Endothelial cell of umbilical vein (primary cell): ENCODE results near the gene MACROD2. TPM values are rescaled to one million over a fixed set of nuclear protein-coding genes. Genes with fewer than 3 reads are reported as not detected.

Experiments
- BruUV-seq: library from RNA; stranded (reverse); fragments of 400-500 nt; replicated peaks from 2 replicates; lab custom pipeline; 2021; lab: Mats Ljungman, UMichigan
- CTCF ChIA-PET: fragments of 300-600, 350-600 bp; sonication (Branson Sonifier 250); formaldehyde crosslinking; loops from one replicate; lab custom pipeline; 2021; ENCODE audit warnings: antibody characterized with exemption, inconsistent platforms; lab: Charles Lee
- POLR2A ChIA-PET: fragments of 300-600, 350-600 bp; sonication (Branson Sonifier 250); formaldehyde crosslinking; loops from one replicate; lab custom pipeline; 2021; ENCODE audit warnings: antibody characterized with exemption, inconsistent platforms; lab: Charles Lee
- DNase-seq: peaks from one replicate; pipeline ENCODE4 v3.0.0-alpha.2; 2011; ENCODE audit warnings: low read depth, low spot score
- FAIRE-seq: peaks from 2 replicates; lab custom pipeline; 2011; peaks lifted over from hg19 to GRCh38; lab: Jason Lieb, UNC
- H2AFZ ChIP-seq: 2 replicates; pipeline ENCODE4 v1.6.0; 2012; ENCODE audit warnings: low read depth, low read length, control low read depth, inconsistent platforms
- H3K27ac ChIP-seq: 2 replicates; pipeline ENCODE4 v1.5.1; 2011; ENCODE audit warnings: low read depth, mild to moderate bottlenecking, control low read depth, low read length, moderate library complexity; ENCODE audit not compliant: insufficient read depth
- H3K27me3 ChIP-seq, 2 experiments: 2 replicates each; pipeline versions ENCODE4 v1.6.0 to v1.6.1; 2011; ENCODE audit warnings: low read length in 2 of 2, mixed read lengths in 1 of 2; ENCODE audit not compliant: control insufficient read depth in 2 of 2, insufficient read depth in 2 of 2
- H3K36me3 ChIP-seq, 2 experiments: 2 replicates in 1 of 2; 3 replicates in 1 of 2; pipeline ENCODE4 v1.5.1; 2011; ENCODE audit warnings: low read length in 2 of 2, mild to moderate bottlenecking in 1 of 2, moderate library complexity in 1 of 2; ENCODE audit not compliant: control insufficient read depth in 2 of 2, insufficient read depth in 2 of 2; ENCODE audit errors: extremely low read depth in 1 of 2
- H3K4me1 ChIP-seq: 3 replicates; pipeline ENCODE4 v1.5.1; 2011; ENCODE audit warnings: mild to moderate bottlenecking, low read length; ENCODE audit not compliant: control insufficient read depth, insufficient read depth; ENCODE audit errors: extremely low read depth
- H3K4me2 ChIP-seq: 2 replicates; pipeline ENCODE4 v1.6.1; 2011; ENCODE audit warnings: low read length, control low read depth, mixed read lengths; ENCODE audit not compliant: insufficient read depth
- H3K4me3 ChIP-seq, 3 experiments: fragments of 200-600 bp in 1 of 3; sonication (generic), shearing (Covaris generic) in 1 of 3; replicated peaks in 1 of 3; 2 replicates each; pipeline ENCODE4 v1.5.1; 2011 to 2016; ENCODE audit warnings: control low read depth in 3 of 3, low read length in 3 of 3, mild to moderate bottlenecking in 2 of 3, inconsistent platforms in 1 of 3, low read depth in 1 of 3, moderate library complexity in 1 of 3; ENCODE audit not compliant: insufficient read depth in 1 of 3
- H3K79me2 ChIP-seq: 2 replicates; pipeline ENCODE4 v1.6.0; 2012; ENCODE audit warnings: low read length, inconsistent platforms; ENCODE audit not compliant: control insufficient read depth, insufficient read depth
- H3K9ac ChIP-seq: replicated peaks from 2 replicates; pipeline ENCODE3; 2011; ENCODE audit warnings: low read length, control low read depth; ENCODE audit not compliant: insufficient read depth; ENCODE audit errors: extremely low read depth
- H3K9me1 ChIP-seq: replicated peaks from 3 replicates; pipeline ENCODE4 v1.6.0; 2011; ENCODE audit warnings: mild to moderate bottlenecking, low read length; ENCODE audit not compliant: control insufficient read depth, insufficient read depth; ENCODE audit errors: extremely low read depth
- H3K9me3 ChIP-seq: replicated peaks from 2 replicates; pipeline ENCODE4 v1.5.1; 2012; ENCODE audit warnings: low read length, inconsistent platforms; ENCODE audit not compliant: control insufficient read depth, insufficient read depth
- H4K20me1 ChIP-seq: replicated peaks from 2 replicates; pipeline ENCODE3; 2011; ENCODE audit warnings: mild to moderate bottlenecking, low read length; ENCODE audit not compliant: control insufficient read depth, insufficient read depth; ENCODE audit errors: extremely low read depth
- EZH2 ChIP-seq: IDR thresholded peaks from 2 replicates; pipeline ENCODE4 v1.6.1; 2012; ENCODE audit warnings: borderline replicate concordance, low read depth, mild to moderate bottlenecking, moderate library complexity, low read length, inconsistent platforms; ENCODE audit not compliant: severe bottlenecking
- FOS ChIP-seq: IDR thresholded peaks from 2 replicates; pipeline ENCODE4 v1.6.1; 2011; ENCODE audit warnings: mild to moderate bottlenecking, low read length, moderate library complexity, borderline replicate concordance; ENCODE audit not compliant: insufficient read depth
- GATA2 ChIP-seq: IDR thresholded peaks from 2 replicates; pipeline ENCODE4 v1.7.0; 2011; ENCODE audit warnings: low read depth, mild to moderate bottlenecking, moderate library complexity, mixed read lengths, low read length; ENCODE audit not compliant: insufficient read length, insufficient read depth
- JUN ChIP-seq: IDR thresholded peaks from 2 replicates; pipeline ENCODE4 v1.6.1; 2011; ENCODE audit warnings: borderline replicate concordance, low read depth; ENCODE audit not compliant: insufficient read length, insufficient read depth
- MYC ChIP-seq: IDR thresholded peaks from one replicate; pipeline ENCODE4 v1.6.1; 2011; ENCODE audit warnings: mild to moderate bottlenecking, low read depth, low read length
- POLR2A ChIP-seq: IDR thresholded peaks from 2 replicates; pipeline ENCODE4 v1.6.1; 2012; ENCODE audit warnings: low read depth, mild to moderate bottlenecking, control low read depth, low read length
- POLR2AphosphoS5 ChIP-seq: IDR thresholded peaks from 2 replicates; pipeline ENCODE4 v1.6.1; 2012; ENCODE audit warnings: low read depth, mild to moderate bottlenecking, control low read depth, low read length, moderate library complexity; ENCODE audit not compliant: insufficient read depth
- dilution Hi-C: fragments of 300-500 bp; cut with MboI; formaldehyde crosslinking; loops from one replicate; pipeline ENCODE4 v1.15.0; 2019; ENCODE audit warnings: low sequenced_read_pairs; ENCODE audit not compliant: extremely low pct_ligation_motif_present
- intact Hi-C: fragments of 100-400 bp; cut with micrococcal nuclease; formaldehyde crosslinking; loops from one replicate; pipeline ENCODE4 v1.10.0; 2022
- polyA plus RNA-seq, 4 experiments: library from polyadenylated mRNA; depleted of rRNA in 3 of 4; stranded (reverse) in 3 of 4; unstranded in 1 of 4; fragments of >200 nt; gene quantifications; 2 replicates each; pipeline versions ENCODE4 v1.2.1 to v1.2.3, GENCODE V29; 2011 to 2012; ENCODE audit warnings: missing spikeins in 1 of 4
- total RNA-seq: library from RNA; stranded (reverse); gene quantifications from 2 replicates; pipeline ENCODE4 v1.2.3, GENCODE V29; 2021
- TF ChIP-seq, protein P1 (sequence below), 2 donors: IDR thresholded peaks; 1 replicate in 1 of 2; 2 replicates in 1 of 2; pipeline ENCODE4 v1.5.1; 2011; ENCODE audit warnings: low read length in 2 of 2, mild to moderate bottlenecking in 2 of 2, moderate library complexity in 2 of 2, control low read depth in 1 of 2, inconsistent platforms in 1 of 2, low read depth in 1 of 2; ENCODE audit not compliant: insufficient read depth in 1 of 2; ENCODE audit errors: extremely low read depth in 1 of 2
- TF ChIP-seq, protein P2 (sequence below): IDR thresholded peaks from 2 replicates; pipeline ENCODE4 v1.6.1; 2011; ENCODE audit not compliant: insufficient read depth, insufficient read length

MACROD2 gene
- total and polyA plus RNA-seq, 2 donors (not counting 3 experiments of a cell fraction or from before 2014, with no cell fraction given), result 0.11 to 0.73 TPM

DNA sequence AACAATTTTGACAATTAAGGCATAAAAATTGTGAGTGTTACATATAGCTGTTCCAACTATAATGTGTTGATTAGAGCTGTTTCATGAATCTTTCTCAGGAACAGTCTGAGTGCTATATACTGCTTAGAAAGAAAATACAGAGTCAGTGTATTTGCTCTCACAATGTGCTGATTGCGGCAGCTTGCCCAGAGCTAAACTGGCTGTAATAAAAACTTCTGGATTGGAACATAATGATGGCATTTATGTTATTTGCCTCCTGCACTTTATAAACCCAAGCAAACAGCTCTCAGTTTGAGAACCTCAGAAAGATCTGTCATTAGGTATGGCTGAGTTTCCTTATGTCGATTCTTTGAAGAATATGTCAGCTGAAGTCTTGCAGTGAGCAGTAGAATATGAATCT is 312.6 kb downstream of the MACROD2 start:
- Histone ChIP-seq H3K9ac (no peak overlapping the region), H3K79me2 (no peaks in the 10 kb centered on the region), H3K36me3 (no peaks in the 10 kb centered on the region), H3K4me2 (no peak overlapping the region), H3K4me1 (no peaks in the 10 kb centered on the region), H3K27ac (no peak overlapping the region), H3K9me3 (no peaks in the 10 kb centered on the region), H2AFZ (no peak overlapping the region), H3K4me3 (no peak overlapping the region), H3K9me1 (no peaks in the 10 kb centered on the region), H4K20me1 (no peaks in the 10 kb centered on the region), H3K27me3 (no peaks in the 10 kb centered on the region)
- BruUV-seq, result no TSS peak
- ChIA-PET POLR2A (no interaction called here), CTCF (interaction anchor here (0.8 to 1.1 kb wide), 2 partner anchors 8 to 14 kb away, joined by 3 read pairs; no protein-coding TSS in a partner anchor)
- no peak for FAIRE-seq
- DNase-seq, result no peak
- TF ChIP-seq POLR2AphosphoS5 (no peak), EZH2 (no peak), POLR2A (no peak), JUN (no peak), MYC (no peak), GATA2 (no peak), FOS (no peak)
- TF ChIP-seq, protein P1, sequence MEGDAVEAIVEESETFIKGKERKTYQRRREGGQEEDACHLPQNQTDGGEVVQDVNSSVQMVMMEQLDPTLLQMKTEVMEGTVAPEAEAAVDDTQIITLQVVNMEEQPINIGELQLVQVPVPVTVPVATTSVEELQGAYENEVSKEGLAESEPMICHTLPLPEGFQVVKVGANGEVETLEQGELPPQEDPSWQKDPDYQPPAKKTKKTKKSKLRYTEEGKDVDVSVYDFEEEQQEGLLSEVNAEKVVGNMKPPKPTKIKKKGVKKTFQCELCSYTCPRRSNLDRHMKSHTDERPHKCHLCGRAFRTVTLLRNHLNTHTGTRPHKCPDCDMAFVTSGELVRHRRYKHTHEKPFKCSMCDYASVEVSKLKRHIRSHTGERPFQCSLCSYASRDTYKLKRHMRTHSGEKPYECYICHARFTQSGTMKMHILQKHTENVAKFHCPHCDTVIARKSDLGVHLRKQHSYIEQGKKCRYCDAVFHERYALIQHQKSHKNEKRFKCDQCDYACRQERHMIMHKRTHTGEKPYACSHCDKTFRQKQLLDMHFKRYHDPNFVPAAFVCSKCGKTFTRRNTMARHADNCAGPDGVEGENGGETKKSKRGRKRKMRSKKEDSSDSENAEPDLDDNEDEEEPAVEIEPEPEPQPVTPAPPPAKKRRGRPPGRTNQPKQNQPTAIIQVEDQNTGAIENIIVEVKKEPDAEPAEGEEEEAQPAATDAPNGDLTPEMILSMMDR (IDR thresholded peaks at IDR 0.05; ENCODE audit: extremely low read depth in 1 of 2, insufficient read depth in 1 of 2, low read depth in 1 of 2, low read length in 2 of 2), result no peak
- TF ChIP-seq, protein P2, sequence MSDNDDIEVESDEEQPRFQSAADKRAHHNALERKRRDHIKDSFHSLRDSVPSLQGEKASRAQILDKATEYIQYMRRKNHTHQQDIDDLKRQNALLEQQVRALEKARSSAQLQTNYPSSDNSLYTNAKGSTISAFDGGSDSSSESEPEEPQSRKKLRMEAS, result no peak
- intact Hi-C loops (no loop called here), dilution Hi-C loops (no loop called here)
